MV-4-11 (cell line): ENCODE results near the gene SLCO4A1.
"Not testable (repeated sequence)": the region's sequence is repeated elsewhere in the genome, so short reads cannot be mapped to it uniquely, and the experiment has no call there.

Source experiments
- DNase-seq: peaks from one replicate; lab custom pipeline; 2025; lab: John Stamatoyannopoulos, UW

Gene SLCO4A1

GRCh38 chr20:62666736-62667529 is 24.6 kb downstream of the SLCO4A1 start:
- DNase-seq = no peak

GRCh38 chr20:62667530-62668440 is 25.5 kb downstream of the SLCO4A1 start:
- no peak for DNase-seq

GRCh38 chr20:62668441-62669027 is 26.2 kb downstream of the SLCO4A1 start:
- DNase-seq = peak; percentile 38

GRCh38 chr20:62669249-62669648 is 26.9 kb downstream of the SLCO4A1 start:
- DNase-seq = no peak

GRCh38 chr20:62670156-62670555 is 27.9 kb downstream of the SLCO4A1 start:
- DNase-seq = no peak

GRCh38 chr20:62670998-62671397 is 28.7 kb downstream of the SLCO4A1 start:
- no peak for DNase-seq

GRCh38 chr20:62671765-62672164 is 29.5 kb downstream of the SLCO4A1 start:
- peak; percentile 85 for DNase-seq

DNA sequence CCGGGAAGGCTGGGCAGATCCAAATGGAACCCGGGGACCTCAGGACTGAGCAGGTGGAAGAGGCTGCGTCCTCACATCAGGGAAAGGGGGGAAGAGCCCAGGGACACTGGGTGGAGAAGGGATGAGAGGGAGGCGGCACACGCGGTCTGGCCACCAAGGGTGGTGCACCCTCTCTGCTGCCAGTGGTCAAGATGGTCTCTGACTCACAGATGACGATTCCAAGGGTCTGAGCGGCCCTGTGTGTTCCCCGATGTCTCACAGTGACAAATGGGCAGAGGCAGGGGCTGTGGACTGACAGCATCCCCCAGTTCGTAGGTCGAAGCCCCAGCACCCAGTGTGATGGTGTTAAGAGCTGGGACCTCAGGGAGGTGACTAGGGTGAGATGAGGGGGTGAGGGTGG is 32.1 kb downstream of the SLCO4A1 start:
- DNase-seq = no peak

GRCh38 chr20:62675156-62675876 is 33.0 kb downstream of the SLCO4A1 start:
- peak; percentile 94 for DNase-seq

DNA sequence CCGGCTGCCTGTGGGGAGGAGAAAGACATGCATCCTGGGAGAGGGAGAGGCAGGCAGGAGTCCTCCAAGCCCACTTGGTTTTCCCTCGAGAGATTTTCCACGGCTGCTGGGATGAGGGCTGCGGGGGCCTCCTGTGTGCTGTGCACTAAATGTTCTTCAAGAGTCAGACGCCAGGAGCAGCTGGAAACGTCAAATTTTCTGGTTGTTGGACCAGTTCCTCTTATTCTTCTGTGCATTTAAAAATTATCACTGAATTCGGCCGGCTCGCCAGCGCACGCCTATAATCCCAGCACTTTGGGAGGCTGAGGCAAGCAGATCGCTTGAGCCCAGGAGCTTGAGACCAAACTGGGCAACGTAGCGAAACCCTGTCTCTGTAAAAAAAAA is 33.6 kb downstream of the SLCO4A1 start:
- peak; percentile 61 for DNase-seq

DNA sequence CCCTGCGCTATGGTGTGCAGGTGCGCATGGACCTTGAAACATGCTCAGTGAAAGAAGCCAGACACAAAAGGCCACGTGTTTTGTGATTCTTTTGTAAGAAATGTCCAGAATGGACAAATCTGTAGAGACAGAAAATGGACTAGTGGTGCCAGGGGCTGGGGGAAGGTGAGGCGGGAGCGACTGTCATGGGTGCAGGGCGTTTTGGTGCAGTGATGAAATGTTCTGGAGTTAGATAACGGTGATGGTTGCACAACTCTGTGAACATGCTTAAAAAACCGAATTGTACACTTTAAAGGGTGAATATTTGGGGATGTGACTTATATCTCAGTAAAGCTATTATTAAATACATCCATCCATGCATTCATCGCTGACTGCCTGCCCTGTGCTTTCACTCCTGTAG is 34.7 kb downstream of the SLCO4A1 start:
- DNase-seq = no peak

DNA sequence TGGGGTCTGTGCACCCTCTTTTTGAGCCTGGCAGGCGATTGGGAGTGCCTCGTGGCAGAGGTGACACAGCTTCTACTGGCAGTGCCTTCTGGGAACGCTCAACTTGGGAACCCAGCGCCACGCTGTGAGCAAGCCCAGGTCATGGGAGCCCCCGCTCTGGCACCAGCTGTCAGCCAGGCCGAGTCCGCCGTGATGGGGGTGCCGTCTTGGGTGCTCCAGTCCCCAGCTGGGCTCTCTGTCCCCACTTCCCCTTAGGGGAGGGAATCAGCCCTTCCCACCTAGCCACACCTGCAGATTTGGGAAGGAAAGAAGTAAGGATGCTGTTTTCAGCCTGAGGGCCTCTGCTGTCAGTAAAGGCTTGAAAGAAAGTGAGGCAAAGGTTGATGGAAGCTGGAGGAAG is 35.4 kb downstream of the SLCO4A1 start:
- peak; percentile 22 for DNase-seq

- peak; percentile 99 for DNase-seq
Observed at GRCh38 chr20:62678553-62678952, 36.2 kb downstream of the SLCO4A1 start.

DNA sequence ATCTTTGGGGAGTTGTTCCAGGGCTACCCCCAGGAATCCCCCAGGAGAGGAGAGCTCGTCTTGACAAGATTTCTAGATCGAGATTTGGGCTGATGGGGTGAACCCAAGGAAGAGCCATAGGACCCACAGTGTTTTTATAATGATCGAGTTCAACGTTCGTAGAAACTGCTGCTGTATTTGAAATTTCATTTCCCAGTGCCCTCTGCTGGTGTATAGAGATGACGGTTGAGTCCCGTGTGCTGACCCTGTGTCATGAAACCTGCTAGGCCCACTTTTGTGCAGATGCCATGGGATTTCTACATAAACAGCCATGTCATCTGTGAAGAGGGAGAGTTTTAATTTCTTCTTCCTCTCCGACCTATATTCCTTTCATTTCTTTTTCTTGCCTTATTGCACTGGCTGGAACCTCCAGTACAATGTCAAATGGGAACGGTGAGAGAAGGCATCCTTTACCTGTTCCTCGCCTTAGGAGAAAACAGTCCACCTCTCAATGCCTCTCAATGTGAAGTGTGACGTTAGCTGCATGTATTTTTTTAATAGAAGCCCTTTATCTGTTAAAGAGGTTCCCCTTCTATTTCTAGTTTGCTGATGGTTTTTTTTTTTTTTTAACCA is 37.8 kb downstream of the SLCO4A1 start:
- no peak for DNase-seq

GRCh38 chr20:62682912-62683517 is 40.7 kb downstream of the SLCO4A1 start:
- no peak for DNase-seq

GRCh38 chr20:62683660-62684322 is 41.5 kb downstream of the SLCO4A1 start:
- DNase-seq = not testable (repeated sequence)

- DNase-seq = no peak
Observed at GRCh38 chr20:62684981-62685380, 42.7 kb downstream of the SLCO4A1 start.

GRCh38 chr20:62685781-62686555 is 43.7 kb downstream of the SLCO4A1 start:
- peak; percentile 92 for DNase-seq
